NCI-H2171 (cell line): ENCODE data around the gene VPS54.
"Not testable (repeated sequence)": the region's sequence is repeated elsewhere in the genome, so short reads cannot be mapped to it uniquely, and the experiment has no call there.

Experiments used
- DNase-seq: peaks from one replicate; lab custom pipeline; 2025; lab: John Stamatoyannopoulos, UW

VPS54 gene

GRCh38 chr2:64023485-64024258 lies 4.4 kb upstream of the VPS54 start:
- no peak for DNase-seq

- DNase-seq, result no peak
These were observed 2.4 kb upstream of the VPS54 start for GRCh38 chr2:64021578-64021977.

- DNase-seq, result no peak
These were observed 824 bp upstream of the VPS54 start for GRCh38 chr2:64019975-64020528.

GRCh38 chr2:64018701-64019082 lies 536 bp downstream of the VPS54 start:
- peak; percentile 73 for DNase-seq

- peak; percentile 1 for DNase-seq
These were observed 1.2 kb downstream of the VPS54 start for GRCh38 chr2:64017811-64018700.

- no peak for DNase-seq
These were observed 3.3 kb downstream of the VPS54 start for GRCh38 chr2:64015898-64016297.

- DNase-seq, result no peak
These were observed 3.8 kb downstream of the VPS54 start for GRCh38 chr2:64015391-64015790.

GRCh38 chr2:64014628-64015027 lies 4.6 kb downstream of the VPS54 start:
- no peak for DNase-seq

- DNase-seq, result no peak
These were observed 6.2 kb downstream of the VPS54 start for GRCh38 chr2:64013053-64013452.

- DNase-seq, result no peak
These were observed 7.1 kb downstream of the VPS54 start for GRCh38 chr2:64012115-64012514.

- no peak for DNase-seq
These were observed 10.7 kb downstream of the VPS54 start for GRCh38 chr2:64008434-64009009.

GRCh38 chr2:64007924-64008323 lies 11.3 kb downstream of the VPS54 start:
- no peak for DNase-seq

- DNase-seq, result no peak
These were observed 13.4 kb downstream of the VPS54 start for GRCh38 chr2:64005707-64006356.

GRCh38 chr2:64003239-64003638 lies 16.0 kb downstream of the VPS54 start:
- no peak for DNase-seq

- DNase-seq, result no peak
These were observed 17.7 kb downstream of the VPS54 start for GRCh38 chr2:64001382-64002101.

- DNase-seq, result no peak
These were observed 18.4 kb downstream of the VPS54 start for GRCh38 chr2:64000630-64001381.

GRCh38 chr2:63999049-63999448 lies 20.2 kb downstream of the VPS54 start:
- no peak for DNase-seq

GRCh38 chr2:63996582-63997198 lies 22.5 kb downstream of the VPS54 start:
- DNase-seq, result not testable (repeated sequence)

- DNase-seq, result not testable (repeated sequence)
These were observed 24.7 kb downstream of the VPS54 start for GRCh38 chr2:63994329-63995070.
